ENCODE measurements around the gene VSTM4.

- TF ChIP-seq EZH2phosphoT487 (IDR thresholded peaks at IDR 0.05; ENCODE audit: low read depth, severe bottlenecking, unreplicated experiment) = no peak
- no peak for TF ChIP-seq CTCF (IDR thresholded peaks at IDR 0.05; ENCODE audit: poor library complexity)
- TF ChIP-seq EZH2 (IDR thresholded peaks at IDR 0.05; ENCODE audit: borderline replicate concordance) = no peak
These were observed 80.4 kb downstream of the VSTM4 start for GRCh38 chr10:49034925-49035324.

Data from hepatocyte (in vitro differentiated cells).